GM03348 (cell line): ENCODE results near the gene C5AR1.
"Not testable (repeated sequence)": the region's sequence is repeated elsewhere in the genome, so short reads cannot be mapped to it uniquely, and the experiment has no call there.

Experiments
- DNase-seq: peaks from one replicate; pipeline ENCODE4 v3.0.0; 2012; ENCODE audit warnings: low spot score

The C5AR1 gene

GRCh38 chr19:47365455-47365854 lies 55.8 kb downstream of the C5AR1 start:
- not testable (repeated sequence) for DNase-seq

GRCh38 chr19:47370045-47370611 lies 60.5 kb downstream of the C5AR1 start:
- DNase-seq, result peak; percentile 84

GRCh38 chr19:47371261-47371660 lies 61.6 kb downstream of the C5AR1 start:
- no peak for DNase-seq
